Mucosa of gallbladder (tissue), 1 donor: Measurements from ENCODE around the gene CD40. TPM values are rescaled to one million over a fixed set of nuclear protein-coding genes. Genes with fewer than 3 reads are reported as not detected.

Experiments
- DNase-seq: peaks from one replicate; pipeline ENCODE4 v3.0.0-alpha.2; 2020; ENCODE audit warnings: low spot score
- total RNA-seq: library from RNA; stranded (reverse); gene quantifications from one replicate; pipeline ENCODE4 v1.2.1, GENCODE V29; 2021
- donor health status: DM: no; HTN: no; CAD: no.

The CD40 gene
- total RNA-seq, 1 donor from 2014 or later, result 15.8 TPM

- no peak for DNase-seq
Measured at GRCh38 chr20:46122516-46123481, 4.7 kb downstream of the CD40 start.

- DNase-seq, result no peak
Measured at GRCh38 chr20:46123482-46124245, 5.5 kb downstream of the CD40 start.

GRCh38 chr20:46126440-46127056 lies 8.4 kb downstream of the CD40 start:
- no peak for DNase-seq

GRCh38 chr20:46127396-46128010 lies 9.4 kb downstream of the CD40 start:
- no peak for DNase-seq

GRCh38 chr20:46128310-46129151 lies 10.4 kb downstream of the CD40 start:
- no peak for DNase-seq

- no peak for DNase-seq
Measured at GRCh38 chr20:46129955-46130481, 11.9 kb downstream of the CD40 start.

GRCh38 chr20:46130534-46130933 lies 12.4 kb downstream of the CD40 start:
- DNase-seq, result no peak

GRCh38 chr20:46131396-46131795 lies 13.3 kb downstream of the CD40 start:
- no peak for DNase-seq

GRCh38 chr20:46132705-46133120 lies 14.6 kb downstream of the CD40 start:
- DNase-seq, result peak; percentile 49

GRCh38 chr20:46133886-46134654 lies 16.0 kb downstream of the CD40 start:
- no peak for DNase-seq

- DNase-seq, result no peak
Measured at GRCh38 chr20:46134716-46135115, 16.6 kb downstream of the CD40 start.

GRCh38 chr20:46135856-46136633 lies 17.9 kb downstream of the CD40 start:
- no peak for DNase-seq

GRCh38 chr20:46137816-46138215 lies 19.7 kb downstream of the CD40 start:
- DNase-seq, result no peak

- no peak for DNase-seq
Measured at GRCh38 chr20:46139266-46139889, 21.3 kb downstream of the CD40 start.

- DNase-seq, result no peak
Measured at GRCh38 chr20:46139908-46140482, 21.9 kb downstream of the CD40 start.

GRCh38 chr20:46142124-46142523 lies 24.0 kb downstream of the CD40 start:
- no peak for DNase-seq

GRCh38 chr20:46144432-46145025 lies 26.4 kb downstream of the CD40 start:
- no peak for DNase-seq

GRCh38 chr20:46145713-46146112 lies 27.6 kb downstream of the CD40 start:
- DNase-seq, result no peak
